C4-2B (cell line): ENCODE results near the gene CDC20.
"Not testable (repeated sequence)": the region's sequence is repeated elsewhere in the genome, so short reads cannot be mapped to it uniquely, and the experiment has no call there.

Source experiments
- H3K27ac ChIP-seq: fragments of 450-650 bp; 2 replicates; pipeline ENCODE4 v1.5.1; 2017
- CTCF ChIP-seq: fragments of 450-650 bp; conservative IDR thresholded peaks from 2 replicates; pipeline ENCODE4 v1.5.1; 2017; ENCODE audit warnings: mild to moderate bottlenecking
- ZFX ChIP-seq: fragments of 450-650 bp; IDR thresholded peaks from 2 replicates; pipeline ENCODE4 v1.6.1; 2017

Gene CDC20

GRCh38 chr1:43367026-43367903, 8.5 kb downstream of the CDC20 start:
- TF ChIP-seq ZFX = peak; percentile 54; the same call in 1 of the 2 replicates
- TF ChIP-seq CTCF = no peak
- peak overlapping the region; percentile 97 for H3K27ac ChIP-seq

- H3K27ac ChIP-seq = peak within 1 kb of the TSS; percentile 97
- TF ChIP-seq CTCF (no peak; the same call in 1 of the 2 replicates), ZFX (peak; percentile 93)
Observed at GRCh38 chr1:43367904-43368645, 9.3 kb downstream of the CDC20 start, which contains the start of gene ELOVL1. ELOVL1 (minus strand) TSS chr1:43368011; CDS start chr1:43365609, 2,402 bp downstream.

GRCh38 chr1:43368646-43369020, 9.9 kb downstream of the CDC20 start:
- peak overlapping the region; percentile 97 for H3K27ac ChIP-seq

GRCh38 chr1:43369779-43370178, 11.0 kb downstream of the CDC20 start:
- not testable (repeated sequence) for H3K27ac ChIP-seq

More at GRCh38 chr1:43368646-43369020, 9.9 kb downstream of the CDC20 start:
- TF ChIP-seq ZFX = no peak
- TF ChIP-seq CTCF = no peak

GRCh38 chr1:43370564-43370963, 11.8 kb downstream of the CDC20 start:
- TF ChIP-seq ZFX = no peak
- no peak for TF ChIP-seq CTCF
- no peak overlapping the region for H3K27ac ChIP-seq

- TF ChIP-seq CTCF (no peak), ZFX (no peak)
- H3K27ac ChIP-seq = no peak overlapping the region
Observed at GRCh38 chr1:43372172-43372571, 13.4 kb downstream of the CDC20 start.

GRCh38 chr1:43373066-43373940, 14.5 kb downstream of the CDC20 start:
- H3K27ac ChIP-seq = no peak overlapping the region
- TF ChIP-seq ZFX (no peak), CTCF (no peak)
